HepG2 (cell line): ENCODE measurements around the gene VSTM4. TPM values are rescaled to one million over a fixed set of nuclear protein-coding genes. Genes with fewer than 3 reads are reported as not detected.

Experiments
- ATAC-seq: fragments of 200-7000 bp; cut with Tn5 transposase; 3 replicates; pipeline ENCODE4 v1.9.1; 2020; ENCODE audit warnings: mild to moderate bottlenecking, moderate library complexity
- BruUV-seq: library from RNA; stranded (reverse); fragments of 400-500 nt; replicated peaks from 2 replicates; lab custom pipeline; 2021; lab: Mats Ljungman, UMichigan
- CTCF ChIA-PET: fragments of 300-600 bp; formaldehyde crosslinking; extraction: SDS; loops from one replicate; lab custom pipeline; 2021; ENCODE audit warnings: low total read pairs, inconsistent platforms, low intra/inter-chr PET ratio; lab: Yijun Ruan, JAX
- POLR2A ChIA-PET: fragments of 350-600 bp; sonication (Branson Sonifier 250); formaldehyde crosslinking; loops from one replicate; lab custom pipeline; 2020; ENCODE audit warnings: antibody characterized with exemption, inconsistent platforms; lab: Yijun Ruan, JAX
- DNase-seq: peaks from one replicate; pipeline ENCODE4 v3.0.0-alpha.2; 2015; ENCODE audit warnings: low spot score
- FAIRE-seq: peaks from 3 replicates; lab custom pipeline; 2011; peaks lifted over from hg19 to GRCh38; lab: Jason Lieb, UNC
- H2AFZ ChIP-seq: one replicate; pipeline ENCODE4 v1.6.1; 2011; ENCODE audit warnings: low read length, inconsistent platforms
- H3K27ac ChIP-seq: fragments of 300-600 bp; 3 replicates; pipeline ENCODE4 v1.8.0; 2011; ENCODE audit warnings: mixed run types, mild to moderate bottlenecking, mixed read lengths, low read length, inconsistent platforms; ENCODE audit not compliant: insufficient read depth; ENCODE audit errors: extremely low read length
- H3K27me3 ChIP-seq, 2 experiments: fragments of 200-600 bp in 1 of 2; 2 replicates in 1 of 2; 3 replicates in 1 of 2; pipeline versions ENCODE4 v1.6.0 to v1.8.0; 2011; ENCODE audit warnings: low read length in 2 of 2, mild to moderate bottlenecking in 2 of 2, moderate library complexity in 2 of 2, inconsistent platforms in 1 of 2; ENCODE audit not compliant: insufficient read depth in 2 of 2, control insufficient read depth in 1 of 2
- H3K36me3 ChIP-seq, 2 experiments: fragments of 200-600 bp in 1 of 2; replicated peaks in 1 of 2; 2 replicates in 1 of 2; 3 replicates in 1 of 2; pipeline versions ENCODE4 v1.5.1 to v1.8.0; 2011; ENCODE audit warnings: low read length in 2 of 2, inconsistent platforms in 1 of 2; ENCODE audit not compliant: insufficient read depth in 2 of 2, control insufficient read depth in 1 of 2
- H3K4me1 ChIP-seq: 2 replicates; pipeline ENCODE4 v1.5.1; 2012; ENCODE audit warnings: low read length, inconsistent platforms; ENCODE audit not compliant: insufficient read depth
- H3K4me2 ChIP-seq: 2 replicates; pipeline ENCODE4 v1.6.0; 2011; ENCODE audit warnings: low read depth, low read length, inconsistent platforms
- H3K4me3 ChIP-seq, 3 experiments: fragments of 200-600 bp in 1 of 3; sonication (generic), shearing (Covaris generic) in 1 of 3; replicated peaks in 1 of 3; 2 replicates each; pipeline ENCODE4 v1.5.1; 2011 to 2016; ENCODE audit warnings: low read length in 3 of 3, inconsistent platforms in 2 of 3, low read depth in 2 of 3, mild to moderate bottlenecking in 2 of 3, control low read depth in 1 of 3, mixed read lengths in 1 of 3; ENCODE audit not compliant: insufficient read depth in 1 of 3
- H3K79me2 ChIP-seq: one replicate; pipeline ENCODE4 v1.6.1; 2011; ENCODE audit warnings: low read length, inconsistent platforms; ENCODE audit not compliant: insufficient read depth
- H3K9ac ChIP-seq: 2 replicates; pipeline ENCODE4 v1.6.0; 2011; ENCODE audit warnings: mild to moderate bottlenecking, low read depth, low read length, inconsistent platforms; ENCODE audit not compliant: insufficient read depth
- H3K9me3 ChIP-seq: 2 replicates; pipeline ENCODE4 v1.5.1; 2012; ENCODE audit warnings: mild to moderate bottlenecking, low read length
- H4K20me1 ChIP-seq: 2 replicates; pipeline ENCODE4 v1.6.0; 2011; ENCODE audit warnings: inconsistent platforms, mild to moderate bottlenecking, low read length, moderate library complexity; ENCODE audit not compliant: insufficient read depth
- AHR ChIP-seq: IDR thresholded peaks from 2 replicates; pipeline ENCODE4 v1.6.1; 2018; ENCODE audit warnings: missing genetic modification reagents, missing compliant biosample characterization
- ATF1 ChIP-seq: IDR thresholded peaks from 2 replicates; pipeline ENCODE4 v1.6.1; 2016; ENCODE audit warnings: mild to moderate bottlenecking, control low read depth
- FOXK2 ChIP-seq: fragments of 450-650 bp; IDR thresholded peaks from 2 replicates; pipeline ENCODE4 v1.6.1; 2016
- FOXO1 ChIP-seq: sonication (generic); formaldehyde crosslinking; IDR thresholded peaks from 2 replicates; pipeline ENCODE4 v1.4.0; 2020; ENCODE audit warnings: missing genetic modification reagents
- FOXO4 ChIP-seq: sonication (generic); formaldehyde crosslinking; conservative IDR thresholded peaks from 2 replicates; pipeline ENCODE4 v1.8.1; 2023; ENCODE audit warnings: missing genetic modification reagents
- FOXP1 ChIP-seq, 2 experiments: fragments of 450-650 bp in 1 of 2; IDR thresholded peaks; 2 replicates each; pipeline ENCODE4 v1.6.1; 2017 to 2018; ENCODE audit warnings: antibody characterized with exemption in 1 of 2
- MLX ChIP-seq: IDR thresholded peaks from 2 replicates; pipeline ENCODE4 v1.6.1; 2016
- POLR2A ChIP-seq, 2 experiments: IDR thresholded peaks; 2 replicates each; pipeline ENCODE4 v1.6.1; 2011; ENCODE audit warnings: low read depth in 2 of 2, low read length in 2 of 2, mild to moderate bottlenecking in 1 of 2, moderate library complexity in 1 of 2; ENCODE audit not compliant: insufficient read depth in 1 of 2
- RERE ChIP-seq: IDR thresholded peaks from 2 replicates; pipeline ENCODE4 v1.6.1; 2016; ENCODE audit warnings: low read depth, missing genetic modification reagents, missing compliant biosample characterization
- RFX1 ChIP-seq: fragments of 450-650 bp; IDR thresholded peaks from 2 replicates; pipeline ENCODE4 v1.6.1; 2017
- RFXAP ChIP-seq: sonication (generic); formaldehyde crosslinking; IDR thresholded peaks from 2 replicates; pipeline ENCODE4 v1.4.0; 2020; ENCODE audit warnings: missing genetic modification reagents, borderline replicate concordance
- TEAD2 ChIP-seq: sonication (generic); formaldehyde crosslinking; IDR thresholded peaks from 2 replicates; pipeline ENCODE4 v1.9.0; 2021; ENCODE audit warnings: missing genetic modification reagents
- ZEB1 ChIP-seq: IDR thresholded peaks from 2 replicates; pipeline ENCODE4 v1.6.1; 2012; ENCODE audit warnings: mild to moderate bottlenecking, low read depth, inconsistent platforms; ENCODE audit not compliant: insufficient replicate concordance
- ZNF460 ChIP-seq: sonication (generic); formaldehyde crosslinking; IDR thresholded peaks from 2 replicates; pipeline ENCODE4 v1.5.1; 2020; ENCODE audit warnings: missing genetic modification reagents, mild to moderate bottlenecking, borderline replicate concordance
- ZNF576 ChIP-seq: sonication (generic); formaldehyde crosslinking; IDR thresholded peaks from 2 replicates; pipeline ENCODE4 v1.4.0; 2020; ENCODE audit warnings: mild to moderate bottlenecking, missing genetic modification reagents
- ZNF639 ChIP-seq: conservative IDR thresholded peaks from 2 replicates; pipeline ENCODE4 v1.6.1; 2018; ENCODE audit warnings: missing genetic modification reagents
- ZNF788 ChIP-seq: sonication (generic); formaldehyde crosslinking; IDR thresholded peaks from 2 replicates; pipeline ENCODE4 v1.5.0; 2020; ENCODE audit warnings: mild to moderate bottlenecking, missing genetic modification reagents, borderline replicate concordance
- ZSCAN29 ChIP-seq: sonication (generic); formaldehyde crosslinking; conservative IDR thresholded peaks from 2 replicates; pipeline ENCODE4 v1.4.0; 2020; ENCODE audit warnings: mild to moderate bottlenecking, missing genetic modification reagents
- WGBS: methylation state at CpG from one replicate; pipeline ENCODE4 v1.1.6; 2017; ENCODE audit warnings: low lambda C conversion rate; 5-methylcytosine and 5-hydroxymethylcytosine counted together
- in situ Hi-C: cut with HindIII; loops from 2 replicates; pipeline ENCODE4 v1.10.0; 2017; ENCODE audit warnings: low pct_unique_long_range_greater_than_20kb; ENCODE audit not compliant: extremely low pct_ligation_motif_present
- intact Hi-C: fragments of 100-400 bp; cut with micrococcal nuclease; formaldehyde crosslinking; loops from one replicate; pipeline ENCODE4 v1.10.0; 2022; ENCODE audit not compliant: unreplicated experiment
- polyA plus RNA-seq, 8 experiments: library from polyadenylated mRNA; depleted of rRNA in 3 of 8; stranded (reverse) in 7 of 8; unstranded in 1 of 8; fragments of >200 nt; fragmentation: Illumina TruSeq in 4 of 8; extraction: Trizol in 4 of 8; gene quantifications; 2 replicates each; pipeline versions ENCODE4 v1.2.1 to v1.2.3, GENCODE V29; 2011 to 2016; ENCODE audit warnings: low read depth in 4 of 8, missing spikeins in 1 of 8, mixed read lengths in 1 of 8; ENCODE audit not compliant: insufficient read depth in 1 of 8
- total RNA-seq, 5 experiments: library from RNA; depleted of rRNA; stranded (reverse); fragments of >200 nt; fragmentation: Illumina TruSeq; extraction: Trizol; gene quantifications; 2 replicates each; pipeline ENCODE4 v1.2.3, GENCODE V29; 2016; ENCODE audit warnings: low read depth in 1 of 5

The VSTM4 gene
- total and polyA plus RNA-seq, 2 of the 13 experiments (the other 11 are each of a cell fraction or from before 2014, with no cell fraction given), result not detected

- no peaks in the 10 kb centered on the region for H3K36me3 ChIP-seq
- H3K9me3 ChIP-seq, result peaks cover 12% of the 10 kb centered on the region
- no peaks in the 10 kb centered on the region for H3K4me1 ChIP-seq
- no peaks in the 10 kb centered on the region for H3K79me2 ChIP-seq
- intact Hi-C loops, result no loop called here
- in situ Hi-C loops, result no loop called here
- no peak overlapping the region for H3K9ac ChIP-seq
- H3K27me3 ChIP-seq, result peaks cover 2 to 5% of the 10 kb centered on the region in 2 experiments; a peak in 1 of 5 replicates
- TF ChIP-seq RFXAP (CRISPR knock-in tag) (no peak), POLR2A (IDR thresholded peaks at IDR 0.05; ENCODE audit: insufficient read depth in 1 of 2, low read depth in 2 of 2, low read length in 2 of 2) (no peak), RFX1 (no peak), ZNF639 (CRISPR knock-in tag) (no peak), ZNF460 (CRISPR knock-in tag) (no peak), ZNF788 (CRISPR knock-in tag) (no peak), TEAD2 (CRISPR knock-in tag) (no peak), ZNF576 (CRISPR knock-in tag) (no peak), AHR (CRISPR knock-in tag) (no peak), MLX (CRISPR knock-in tag) (no peak), RERE (CRISPR knock-in tag) (no peak), FOXO4 (CRISPR knock-in tag) (no peak), ATF1 (CRISPR knock-in tag) (no peak), FOXO1 (CRISPR knock-in tag) (no peak), FOXK2 (no peak), ZSCAN29 (CRISPR knock-in tag) (no peak), ZEB1 (no peak), FOXP1 (IDR thresholded peaks at IDR 0.05) (no peak), FOXP1 (CRISPR knock-in tag; IDR thresholded peaks at IDR 0.05) (no peak)
- no peak overlapping the region for H3K4me2 ChIP-seq
- ChIA-PET POLR2A (no interaction called here), CTCF (no interaction called here)
- H4K20me1 ChIP-seq, result no peaks in the 10 kb centered on the region
- BruUV-seq, result no TSS peak
- WGBS, result 26% methylated on average over 2 of the region's 2 CpGs
- H2AFZ ChIP-seq, result no peak overlapping the region
- DNase-seq (no peak), FAIRE-seq (no peak), ATAC-seq (no peak)
- no peak overlapping the region for H3K27ac ChIP-seq
- H3K4me3 ChIP-seq, result no peak overlapping the region
These were observed 26.2 kb downstream of the VSTM4 start for GRCh38 chr10:49089152-49089551.
